Mucosa of stomach (tissue), 1 donor: ENCODE data around the gene BMPR1B.

Experiments
- H3K27me3 ChIP-seq: one replicate; pipeline ENCODE4 v1.7.0; 2013; ENCODE audit warnings: mild to moderate bottlenecking, low read length; ENCODE audit not compliant: control insufficient read depth, insufficient read depth
- H3K36me3 ChIP-seq: one replicate; pipeline ENCODE4 v1.7.0; 2013; ENCODE audit warnings: low read length; ENCODE audit not compliant: control insufficient read depth, insufficient read depth
- H3K4me1 ChIP-seq: one replicate; pipeline ENCODE4 v1.7.0; 2013; ENCODE audit warnings: mild to moderate bottlenecking, low read length; ENCODE audit not compliant: control insufficient read depth, insufficient read depth
- H3K4me3 ChIP-seq: one replicate; pipeline ENCODE4 v1.7.0; 2013; ENCODE audit warnings: low read length
- H3K9ac ChIP-seq: one replicate; pipeline ENCODE4 v1.7.0; 2013; ENCODE audit warnings: mild to moderate bottlenecking, low read length, moderate library complexity
- H3K9me3 ChIP-seq: one replicate; pipeline ENCODE4 v1.7.0; 2013; ENCODE audit warnings: mild to moderate bottlenecking, low read length, moderate library complexity; ENCODE audit not compliant: control insufficient read depth
- donor health status: Pancreatic carcinoma.

BMPR1B gene

DNA sequence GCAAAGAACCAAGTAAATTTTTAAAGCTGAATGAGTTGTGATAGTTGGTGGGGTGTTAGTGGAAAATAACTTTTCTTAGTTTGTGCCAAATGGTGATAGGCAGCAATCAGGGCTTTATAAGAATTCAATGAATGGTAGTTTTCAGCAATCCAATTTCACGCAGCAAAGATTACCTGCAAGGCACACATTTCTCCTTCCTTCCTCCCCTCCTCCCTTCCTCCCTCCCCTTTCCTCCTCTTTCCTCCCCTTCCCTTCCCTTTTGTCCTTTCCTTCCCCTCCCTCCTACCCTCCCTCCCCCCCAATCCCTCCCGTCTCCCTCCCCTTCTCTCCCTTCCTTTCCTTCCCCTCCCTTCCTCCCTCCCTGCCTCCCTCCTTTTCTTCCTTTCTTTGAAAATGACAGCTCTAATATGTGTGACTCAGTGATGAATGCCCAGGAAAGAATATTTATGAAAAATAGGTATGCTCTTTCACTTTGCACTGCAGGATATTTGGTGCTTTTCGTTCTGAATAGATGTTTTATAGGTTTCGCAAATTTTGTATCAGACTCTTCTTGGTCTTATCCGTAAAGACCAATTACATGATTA, 168.1 kb downstream of the BMPR1B start:
- Histone ChIP-seq H3K9ac (no peak overlapping the region), H3K36me3 (no peaks in the 10 kb centered on the region), H3K4me1 (no peaks in the 10 kb centered on the region)

DNA sequence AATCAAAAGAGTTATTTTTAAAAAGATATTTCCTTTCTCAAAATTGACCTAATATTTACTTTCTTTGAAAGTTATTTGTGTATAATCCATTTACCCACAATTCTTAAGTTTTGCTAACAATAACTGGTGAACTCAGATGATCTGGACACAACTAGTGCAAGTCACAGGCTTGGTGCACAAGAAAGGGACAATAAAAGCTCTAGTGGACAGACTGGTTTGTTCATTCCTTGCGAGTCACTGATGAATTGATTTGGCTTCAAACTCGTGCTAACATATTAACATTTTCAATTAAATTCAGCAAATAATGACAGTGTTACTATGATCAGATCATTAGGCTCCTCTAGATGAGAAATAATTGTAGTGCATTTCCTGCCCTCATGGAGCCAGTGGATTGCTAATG, 169.2 kb downstream of the BMPR1B start:
- Histone ChIP-seq H3K9ac (no peak overlapping the region), H3K4me1 (no peaks in the 10 kb centered on the region), H3K4me3 (no peak overlapping the region), H3K9me3 (no peaks in the 10 kb centered on the region), H3K27me3 (no peaks in the 10 kb centered on the region), H3K36me3 (no peaks in the 10 kb centered on the region)

More for the DNA sequence above, 168.1 kb downstream of the BMPR1B start:
- Histone ChIP-seq H3K4me3 (no peak overlapping the region), H3K27me3 (no peaks in the 10 kb centered on the region), H3K9me3 (no peaks in the 10 kb centered on the region)

DNA sequence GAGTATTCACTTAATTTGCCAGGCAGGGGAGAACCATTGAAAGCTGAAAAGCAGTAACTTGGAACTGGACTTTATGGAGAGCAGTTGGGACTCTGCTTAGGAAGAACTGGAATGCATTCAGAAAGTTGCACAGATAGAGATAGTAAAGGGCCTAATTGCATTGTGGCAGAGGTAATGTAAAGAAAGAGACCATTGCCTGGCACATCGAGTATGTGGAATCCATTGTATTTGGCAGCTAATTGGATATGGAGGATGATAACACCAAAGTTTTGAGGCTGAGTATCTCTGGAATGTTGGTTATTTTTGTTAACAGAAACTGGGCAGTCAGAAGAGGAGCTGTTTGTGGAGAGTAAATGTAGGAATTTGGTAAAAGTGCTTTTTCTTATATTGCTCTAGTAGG, 169.9 kb downstream of the BMPR1B start:
- Histone ChIP-seq H3K9me3 (no peaks in the 10 kb centered on the region), H3K9ac (no peak overlapping the region), H3K4me1 (no peaks in the 10 kb centered on the region), H3K36me3 (no peaks in the 10 kb centered on the region), H3K4me3 (no peak overlapping the region), H3K27me3 (no peaks in the 10 kb centered on the region)

DNA sequence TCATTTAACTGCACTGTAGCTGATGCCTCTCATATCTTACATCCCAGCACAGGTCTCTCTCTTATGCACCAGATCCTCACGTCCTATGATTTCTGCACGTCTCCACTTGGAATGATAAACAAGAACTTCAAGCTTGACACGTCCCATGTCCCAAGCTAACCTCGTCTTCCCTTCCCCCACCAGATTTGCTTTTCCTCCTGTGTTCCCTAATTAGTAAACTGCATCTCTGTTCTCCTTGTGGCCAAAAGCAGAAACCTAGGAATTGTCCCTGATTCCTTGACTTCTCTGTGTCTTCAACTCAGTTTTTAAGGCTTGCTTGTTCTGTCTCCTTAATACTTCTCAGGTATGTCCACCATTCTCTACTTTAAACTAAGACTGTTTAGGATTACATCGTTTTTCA, 171.9 kb downstream of the BMPR1B start:
- H3K9ac ChIP-seq, result no peak overlapping the region
- H3K27me3 ChIP-seq, result no peaks in the 10 kb centered on the region
- H3K9me3 ChIP-seq, result no peaks in the 10 kb centered on the region
- no peaks in the 10 kb centered on the region for H3K4me1 ChIP-seq
- no peaks in the 10 kb centered on the region for H3K36me3 ChIP-seq
- no peak overlapping the region for H3K4me3 ChIP-seq

DNA sequence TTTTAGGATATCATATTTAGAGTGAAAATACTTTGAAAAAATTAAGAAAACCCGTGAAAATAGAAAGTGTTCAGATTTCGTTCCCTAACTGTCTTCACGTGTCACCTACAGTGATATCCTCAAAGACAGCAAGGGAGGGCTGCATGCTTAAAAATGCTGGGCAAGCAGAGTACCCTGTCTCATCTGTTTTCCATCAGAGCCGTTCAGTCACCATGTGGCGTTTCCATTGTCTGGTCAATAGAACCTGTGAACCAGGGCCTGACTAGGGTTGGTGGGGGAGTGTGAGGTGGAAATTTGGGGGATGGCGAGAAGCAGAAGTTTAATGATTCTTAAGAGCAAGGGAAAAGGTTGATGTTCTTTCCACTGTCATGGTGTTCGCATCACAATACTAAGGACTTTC, 173.9 kb downstream of the BMPR1B start:
- Histone ChIP-seq H3K4me3 (no peak overlapping the region), H3K4me1 (no peaks in the 10 kb centered on the region), H3K27me3 (no peaks in the 10 kb centered on the region), H3K9ac (no peak overlapping the region), H3K9me3 (no peaks in the 10 kb centered on the region), H3K36me3 (no peaks in the 10 kb centered on the region)

DNA sequence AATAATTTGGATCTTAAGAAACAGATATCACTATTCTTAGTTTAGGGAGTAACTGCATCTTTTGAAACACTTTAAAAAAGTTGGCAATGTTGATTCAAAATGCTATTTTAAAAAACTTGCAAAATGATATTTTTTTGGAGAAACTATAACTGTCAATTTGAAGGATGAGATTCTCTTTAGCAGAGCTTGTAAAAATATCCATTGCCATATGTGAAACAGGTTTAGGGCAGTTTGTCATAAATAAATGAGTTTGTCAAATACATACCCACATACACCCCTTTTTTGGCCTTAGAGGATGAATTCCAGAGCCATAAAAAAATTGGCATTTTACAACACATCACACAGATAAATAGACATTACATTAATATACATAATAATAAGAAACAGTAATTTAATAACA, 174.6 kb downstream of the BMPR1B start:
- Histone ChIP-seq H3K9ac (no peak overlapping the region), H3K9me3 (no peaks in the 10 kb centered on the region), H3K27me3 (no peaks in the 10 kb centered on the region), H3K36me3 (no peaks in the 10 kb centered on the region), H3K4me1 (no peaks in the 10 kb centered on the region), H3K4me3 (no peak overlapping the region)

DNA sequence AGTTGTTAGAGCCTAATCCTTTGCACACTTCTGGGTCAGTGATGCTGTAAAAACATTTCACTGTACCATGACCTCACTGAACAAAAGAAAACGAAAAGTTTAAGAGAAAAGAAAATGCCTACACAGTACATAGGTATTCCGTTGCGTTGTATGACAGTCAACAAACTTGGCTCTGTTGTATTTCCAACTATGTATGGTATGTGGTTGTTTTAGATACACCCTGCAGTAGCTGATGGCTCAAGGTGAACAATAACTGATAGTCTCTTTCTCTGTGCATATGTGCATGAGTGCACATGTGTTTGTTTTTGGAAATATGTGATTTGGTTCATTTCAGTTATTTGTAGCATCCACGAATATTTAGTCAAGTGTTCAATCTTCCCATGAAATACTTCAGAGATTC, 176.0 kb downstream of the BMPR1B start:
- no peaks in the 10 kb centered on the region for H3K36me3 ChIP-seq
- H3K9me3 ChIP-seq, result no peaks in the 10 kb centered on the region
- no peaks in the 10 kb centered on the region for H3K27me3 ChIP-seq
- no peak overlapping the region for H3K4me3 ChIP-seq
- H3K9ac ChIP-seq, result no peak overlapping the region
- H3K4me1 ChIP-seq, result no peaks in the 10 kb centered on the region

DNA sequence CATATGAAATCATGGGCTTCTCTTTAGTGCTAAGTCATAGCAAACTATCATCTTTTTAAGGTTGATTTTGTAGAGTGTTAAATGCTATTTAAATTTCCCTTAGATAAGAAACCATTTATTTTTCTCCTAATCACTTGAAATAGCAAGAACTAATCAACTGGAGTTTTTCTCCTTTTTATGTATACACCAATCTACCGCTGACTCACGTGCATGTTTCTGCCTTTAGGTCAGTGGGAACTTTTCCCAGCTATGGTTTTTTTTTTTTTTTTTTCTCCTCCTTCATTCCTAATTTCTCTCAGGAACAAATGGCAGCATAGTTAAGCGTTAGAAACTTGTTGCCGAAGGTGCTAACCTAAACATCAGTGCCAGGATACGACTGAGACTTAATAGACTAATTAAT, 176.4 kb downstream of the BMPR1B start:
- Histone ChIP-seq H3K36me3 (no peaks in the 10 kb centered on the region), H3K9me3 (no peaks in the 10 kb centered on the region), H3K4me3 (no peak overlapping the region), H3K4me1 (no peaks in the 10 kb centered on the region), H3K9ac (no peak overlapping the region), H3K27me3 (no peaks in the 10 kb centered on the region)

DNA sequence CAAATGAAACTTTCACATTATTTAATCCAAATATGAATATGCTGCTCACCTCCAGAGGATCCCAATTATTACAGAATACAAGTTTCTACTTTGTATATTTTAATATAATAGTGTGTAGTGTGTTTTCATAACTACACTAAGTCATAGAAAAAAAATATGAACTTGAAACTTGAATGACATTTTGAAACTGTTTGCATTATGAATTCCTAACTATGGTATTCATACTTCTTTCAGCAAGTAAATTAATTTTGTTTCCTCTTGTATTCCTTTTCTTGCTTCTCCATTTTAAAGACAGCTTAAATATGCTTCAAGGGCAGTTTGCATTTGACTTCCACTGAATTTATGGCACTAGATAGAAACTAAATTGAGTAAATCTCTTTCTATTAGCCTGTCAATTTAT, 177.1 kb downstream of the BMPR1B start:
- H3K9me3 ChIP-seq, result no peaks in the 10 kb centered on the region
- H3K4me3 ChIP-seq, result no peak overlapping the region
- H3K4me1 ChIP-seq, result no peaks in the 10 kb centered on the region
- H3K36me3 ChIP-seq, result no peaks in the 10 kb centered on the region
- H3K9ac ChIP-seq, result no peak overlapping the region
- no peaks in the 10 kb centered on the region for H3K27me3 ChIP-seq

DNA sequence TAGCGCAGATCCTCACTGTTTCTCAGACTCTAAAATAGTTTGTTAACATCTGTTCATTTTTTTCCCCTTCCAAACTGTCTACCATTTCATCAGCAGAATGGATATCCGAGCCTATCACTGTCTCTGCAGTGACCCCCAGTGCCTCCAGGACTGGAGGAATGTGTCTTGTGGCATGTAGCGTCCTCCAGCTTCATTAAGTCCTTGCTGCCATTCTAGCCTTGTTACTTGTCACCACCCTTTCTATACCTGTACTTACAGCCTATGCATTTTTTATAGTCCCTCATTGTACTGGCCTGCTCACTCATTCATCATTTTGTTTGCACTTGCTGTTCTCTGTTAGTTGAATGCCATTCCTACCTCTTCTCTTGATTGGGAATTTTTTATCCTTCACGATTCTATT, 179.1 kb downstream of the BMPR1B start:
- no peaks in the 10 kb centered on the region for H3K27me3 ChIP-seq
- H3K9me3 ChIP-seq, result no peaks in the 10 kb centered on the region
- H3K36me3 ChIP-seq, result no peaks in the 10 kb centered on the region
- no peaks in the 10 kb centered on the region for H3K4me1 ChIP-seq
- no peak overlapping the region for H3K9ac ChIP-seq
- no peak overlapping the region for H3K4me3 ChIP-seq

DNA sequence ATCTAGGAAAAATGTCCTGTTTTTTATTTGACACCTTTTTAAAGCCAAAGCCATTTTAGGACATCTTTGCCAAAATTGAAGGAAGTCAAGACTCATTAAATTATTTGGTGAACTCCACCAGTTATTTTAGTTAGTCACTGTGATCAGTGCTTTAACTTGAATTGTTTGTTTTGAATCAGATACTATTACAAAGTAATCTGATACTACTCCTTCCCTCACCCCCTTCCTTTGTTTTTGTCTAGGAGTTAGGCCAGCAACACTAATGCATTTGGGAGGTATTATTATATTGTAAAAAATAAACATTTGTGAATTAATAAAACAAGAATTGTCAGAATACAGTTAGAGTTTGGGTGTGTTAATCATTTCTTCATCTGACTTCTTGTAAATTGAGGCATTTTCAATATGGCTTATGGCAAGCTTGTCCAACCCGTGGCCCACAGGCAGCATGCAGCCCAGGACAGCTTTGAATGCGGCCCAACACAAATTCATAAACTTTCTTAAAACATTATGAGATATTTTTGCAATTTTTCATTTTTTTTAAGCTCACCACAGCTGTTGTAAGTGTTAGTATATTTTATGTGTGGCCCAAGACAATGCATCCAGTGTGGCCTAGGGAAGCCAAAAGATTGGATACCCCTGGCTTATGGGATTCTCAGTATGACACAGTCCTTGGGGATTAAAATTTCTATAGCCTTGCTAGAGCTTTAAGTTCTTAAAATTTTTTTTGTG, 182.2 kb downstream of the BMPR1B start:
- H3K4me3 ChIP-seq, result no peak overlapping the region

DNA sequence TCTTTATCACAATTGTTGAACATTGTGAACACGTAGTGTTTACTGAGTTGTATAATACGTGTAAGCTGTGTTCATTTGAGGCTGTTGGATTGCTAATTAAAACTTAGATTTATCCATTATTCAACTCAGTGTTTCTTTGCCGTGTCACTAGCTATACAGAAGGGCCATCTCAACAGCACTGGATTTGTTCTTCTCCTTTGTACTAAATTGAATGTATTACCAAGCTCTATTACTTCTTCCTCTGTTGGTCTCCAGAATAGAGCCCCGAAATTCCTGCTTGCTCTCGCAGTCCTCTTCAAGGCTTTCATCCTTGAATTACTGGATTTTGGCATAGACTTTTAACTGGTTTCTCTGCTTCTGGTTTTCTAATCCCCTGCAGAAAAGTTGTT, 182.8 kb downstream of the BMPR1B start:
- H3K27me3 ChIP-seq, result no peaks in the 10 kb centered on the region
- H3K4me1 ChIP-seq, result no peaks in the 10 kb centered on the region
- no peaks in the 10 kb centered on the region for H3K36me3 ChIP-seq
- H3K9ac ChIP-seq, result no peak overlapping the region
- H3K4me3 ChIP-seq, result no peak overlapping the region
- H3K9me3 ChIP-seq, result no peaks in the 10 kb centered on the region

More for the DNA sequence above, 182.2 kb downstream of the BMPR1B start:
- Histone ChIP-seq H3K9me3 (no peaks in the 10 kb centered on the region), H3K36me3 (no peaks in the 10 kb centered on the region), H3K27me3 (no peaks in the 10 kb centered on the region), H3K4me1 (no peaks in the 10 kb centered on the region), H3K9ac (no peak overlapping the region)
